T-helper 9 cell (primary cell): ENCODE data around the gene FOXRED2.

Experiments
- DNase-seq: peaks from one replicate; pipeline ENCODE4 v3.0.0-alpha.2; 2020

Gene FOXRED2

DNA sequence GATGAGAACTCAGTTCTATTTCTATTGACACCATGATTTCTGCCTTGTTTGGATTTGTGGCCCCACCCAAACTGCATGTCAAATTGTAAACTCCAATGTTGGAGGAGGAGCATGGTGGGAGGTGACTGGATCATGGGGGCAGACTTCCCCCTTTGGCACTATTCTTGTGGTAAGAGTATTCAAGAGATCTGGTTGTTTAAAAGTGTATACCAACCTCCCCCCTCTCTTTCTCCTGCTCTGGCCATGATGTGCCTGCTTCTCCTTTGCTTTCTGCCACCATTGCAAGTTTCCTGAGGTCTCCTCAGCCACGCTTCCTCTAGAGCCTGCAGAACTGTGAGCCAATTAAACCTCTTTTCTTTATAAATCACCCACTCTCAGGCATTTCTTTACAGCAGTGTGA lies 7.9 kb upstream of the FOXRED2 start:
- no peak for DNase-seq

GRCh38 chr22:36512991-36513390 lies 6.2 kb upstream of the FOXRED2 start:
- DNase-seq, result no peak

- DNase-seq, result no peak
Observed at GRCh38 chr22:36512333-36512732, 5.5 kb upstream of the FOXRED2 start.

DNA sequence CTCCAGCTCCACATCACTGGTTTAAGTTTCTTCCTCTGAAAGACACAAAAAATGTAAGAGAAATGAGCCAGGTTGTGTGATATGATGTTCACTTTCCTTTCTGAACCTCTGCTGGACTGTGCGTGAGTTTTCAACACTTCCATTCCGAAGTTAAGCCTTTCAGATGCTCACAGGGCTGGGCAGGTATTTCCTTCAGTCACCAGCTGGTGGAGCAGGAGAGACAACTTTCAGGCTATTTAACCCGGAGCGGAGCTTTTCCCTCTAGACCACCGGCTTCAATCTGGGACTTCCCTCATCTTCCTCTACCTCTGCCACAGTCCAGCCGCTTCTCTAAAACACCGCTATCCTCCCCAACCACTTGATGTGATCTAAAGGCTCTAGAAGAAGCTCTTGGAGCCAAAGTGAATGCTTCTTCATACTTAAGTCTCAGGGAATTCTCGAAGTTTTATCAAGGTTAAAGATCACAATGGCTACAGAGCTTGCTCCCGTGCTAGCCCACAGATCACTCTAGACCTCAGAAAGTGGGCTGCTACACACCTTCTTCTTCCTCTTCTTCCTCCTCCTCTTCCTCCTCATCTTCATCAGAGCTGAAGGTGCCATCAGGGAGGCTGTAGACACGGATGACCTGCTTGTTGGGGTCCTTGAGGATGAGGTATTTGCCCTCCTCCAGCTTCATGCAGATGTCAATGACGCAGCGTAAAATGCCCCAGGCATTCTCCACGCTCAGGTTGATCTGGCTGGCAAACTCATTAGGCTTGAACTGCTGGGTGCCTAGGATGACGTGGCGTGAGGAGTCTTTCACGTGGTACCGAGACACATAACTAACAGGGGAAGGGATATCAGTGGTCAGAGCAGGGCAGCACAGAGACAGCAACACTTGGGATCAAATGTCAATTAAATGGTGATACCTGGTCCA lies 4.4 kb upstream of the FOXRED2 start:
- DNase-seq, result no peak

DNA sequence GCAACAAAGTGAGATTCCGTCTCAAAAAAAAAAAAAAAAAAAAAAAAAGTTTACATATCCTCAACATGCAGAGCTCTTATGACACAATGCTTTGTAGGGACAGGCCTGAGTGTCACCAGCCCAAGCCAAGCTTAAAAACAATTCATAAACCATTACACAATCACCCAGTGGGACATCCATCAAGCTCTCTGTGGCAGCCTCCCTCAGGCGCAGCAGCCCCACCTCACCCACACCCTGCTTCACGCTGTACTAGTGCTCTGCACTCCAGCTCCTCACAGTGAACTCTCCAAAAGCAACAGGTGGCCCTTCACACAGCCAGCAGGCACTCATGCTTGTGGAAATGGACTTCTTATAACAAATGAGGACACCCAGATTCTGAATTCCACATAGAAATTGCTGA lies 3.5 kb upstream of the FOXRED2 start:
- no peak for DNase-seq

DNA sequence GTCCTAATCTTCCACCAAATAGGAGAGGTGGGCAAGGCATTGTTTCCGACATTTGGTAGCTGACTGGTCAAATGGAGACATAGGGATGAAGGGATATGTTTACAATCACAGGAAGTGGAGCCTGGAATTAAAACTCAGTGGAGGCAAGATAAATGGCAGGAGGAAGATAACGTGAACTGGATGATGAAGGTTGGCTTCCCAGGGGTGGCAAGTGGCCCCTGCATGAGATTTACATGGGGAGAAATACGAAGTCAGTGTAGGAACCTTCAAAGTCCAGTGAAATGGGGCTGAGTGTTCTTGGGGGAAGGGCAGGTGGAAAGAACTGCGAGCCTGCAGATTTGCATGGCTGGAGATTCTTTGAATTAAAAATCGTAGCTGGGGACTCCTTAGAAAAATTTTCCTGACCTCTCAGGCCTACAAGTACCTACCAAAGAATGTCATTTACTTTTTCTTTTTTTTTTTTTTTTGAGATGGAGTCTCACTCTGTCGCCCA lies 724 bp upstream of the FOXRED2 start:
- no peak for DNase-seq

DNA sequence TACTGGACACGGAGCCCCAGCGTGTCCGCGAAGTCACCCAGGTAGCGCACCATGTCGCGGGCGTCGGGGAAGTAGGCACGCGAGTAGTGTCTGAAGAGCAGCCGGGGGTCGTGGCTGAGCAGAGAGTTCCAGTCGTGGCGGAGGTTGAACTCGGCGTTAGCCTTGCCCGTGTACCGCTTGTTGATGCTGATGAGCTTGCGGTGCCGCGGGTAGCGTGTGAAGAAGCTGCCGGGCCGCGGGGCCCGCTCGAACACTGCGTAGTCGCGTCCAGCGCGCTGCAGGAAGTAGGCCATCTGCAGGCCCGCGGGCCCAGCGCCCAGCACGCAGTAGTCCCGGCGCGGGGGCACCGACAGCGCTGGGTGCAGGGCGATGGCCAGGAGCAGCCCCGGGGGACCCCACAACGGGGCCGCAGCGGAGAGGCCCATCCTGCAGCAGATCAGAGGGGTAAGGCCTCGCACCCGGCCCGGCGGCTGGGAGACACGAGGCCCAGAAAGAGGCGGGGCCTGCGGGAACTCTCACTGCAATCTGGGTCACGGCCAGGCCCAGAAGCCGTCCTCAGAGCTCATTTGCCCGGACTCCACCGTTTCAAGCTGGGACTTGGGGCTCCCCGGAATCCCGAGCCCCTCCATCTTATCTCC lies 723 bp downstream of the FOXRED2 start:
- DNase-seq, result no peak

GRCh38 chr22:36497910-36498665 lies 8.8 kb downstream of the FOXRED2 start:
- DNase-seq, result no peak

DNA sequence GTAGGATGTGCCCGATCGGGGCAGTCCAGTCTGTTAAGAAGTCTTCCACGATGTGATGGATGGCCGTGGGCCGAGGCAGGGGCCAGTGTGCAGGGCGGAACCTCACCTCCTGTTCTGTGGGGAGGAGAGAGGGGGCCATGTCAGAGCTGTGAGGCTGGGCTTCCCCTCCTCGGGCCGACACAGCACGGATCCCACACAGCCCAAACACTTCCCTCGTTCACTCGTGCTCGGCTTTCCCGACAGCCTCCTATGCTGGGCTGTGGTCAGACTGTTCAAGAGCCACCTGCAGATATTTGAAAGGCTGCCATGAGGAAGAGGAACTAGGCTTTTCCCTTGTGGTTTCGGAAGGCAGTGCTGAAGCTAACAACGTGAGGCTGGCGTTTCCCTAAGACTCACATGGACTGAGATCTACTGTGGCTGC lies 13.1 kb downstream of the FOXRED2 start:
- DNase-seq, result no peak

DNA sequence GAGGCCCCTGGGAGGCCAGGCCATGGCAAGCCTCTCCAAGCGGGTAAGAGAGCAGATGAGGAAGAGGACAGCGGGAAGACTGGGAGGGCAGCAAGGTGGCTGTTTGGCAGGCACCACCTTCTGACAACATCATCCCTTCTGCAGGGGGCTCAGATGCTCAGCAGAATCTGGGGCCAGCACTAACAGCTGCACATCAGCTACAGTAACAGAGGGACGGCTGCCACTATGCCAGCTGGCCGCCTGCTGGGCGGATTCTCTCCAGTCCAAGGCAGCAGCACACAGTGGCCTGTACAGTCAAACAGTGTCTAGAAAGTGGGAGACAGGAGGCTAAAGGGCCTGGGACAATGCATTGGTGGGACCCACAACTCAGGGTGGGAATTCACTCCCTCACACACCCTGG lies 14.7 kb downstream of the FOXRED2 start:
- no peak for DNase-seq

GRCh38 chr22:36491155-36491554 lies 15.7 kb downstream of the FOXRED2 start:
- DNase-seq, result no peak

DNA sequence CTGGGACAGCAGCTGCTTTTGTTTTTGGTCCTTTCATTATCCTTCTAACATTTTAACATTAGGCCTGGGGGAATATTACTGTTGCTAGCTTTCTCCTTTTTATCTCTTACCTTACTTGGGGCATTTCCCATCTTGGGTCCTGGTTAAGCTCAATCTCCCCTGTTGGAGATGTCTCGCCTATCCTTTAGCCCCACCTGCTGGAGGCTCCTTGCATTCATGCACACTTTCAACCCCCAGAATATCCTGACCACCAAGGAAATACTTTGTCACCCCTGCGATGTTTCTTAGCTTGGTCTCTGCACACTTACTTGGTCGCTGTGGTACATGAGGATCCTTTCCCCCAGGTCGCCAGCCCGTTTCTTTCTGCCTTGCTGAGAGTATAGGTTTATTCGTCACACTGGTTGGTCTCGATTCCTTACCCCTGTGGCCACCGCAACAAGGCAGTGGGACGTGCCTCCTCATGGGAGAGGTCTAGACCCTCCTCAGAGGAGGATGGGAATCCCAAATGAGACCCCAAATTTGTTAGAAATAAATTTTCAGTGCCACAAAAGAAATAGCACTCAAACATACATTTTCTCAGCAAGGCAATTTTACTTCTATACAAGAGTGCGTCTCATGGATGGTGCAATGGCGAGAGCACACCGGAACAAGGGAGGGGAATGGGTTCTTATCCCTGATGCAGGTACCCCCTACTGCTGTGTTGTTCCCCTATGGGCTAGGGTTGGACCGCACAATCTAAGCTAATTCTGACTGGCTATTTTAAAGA lies 20.0 kb downstream of the FOXRED2 start:
- peak; percentile 60 for DNase-seq

DNA sequence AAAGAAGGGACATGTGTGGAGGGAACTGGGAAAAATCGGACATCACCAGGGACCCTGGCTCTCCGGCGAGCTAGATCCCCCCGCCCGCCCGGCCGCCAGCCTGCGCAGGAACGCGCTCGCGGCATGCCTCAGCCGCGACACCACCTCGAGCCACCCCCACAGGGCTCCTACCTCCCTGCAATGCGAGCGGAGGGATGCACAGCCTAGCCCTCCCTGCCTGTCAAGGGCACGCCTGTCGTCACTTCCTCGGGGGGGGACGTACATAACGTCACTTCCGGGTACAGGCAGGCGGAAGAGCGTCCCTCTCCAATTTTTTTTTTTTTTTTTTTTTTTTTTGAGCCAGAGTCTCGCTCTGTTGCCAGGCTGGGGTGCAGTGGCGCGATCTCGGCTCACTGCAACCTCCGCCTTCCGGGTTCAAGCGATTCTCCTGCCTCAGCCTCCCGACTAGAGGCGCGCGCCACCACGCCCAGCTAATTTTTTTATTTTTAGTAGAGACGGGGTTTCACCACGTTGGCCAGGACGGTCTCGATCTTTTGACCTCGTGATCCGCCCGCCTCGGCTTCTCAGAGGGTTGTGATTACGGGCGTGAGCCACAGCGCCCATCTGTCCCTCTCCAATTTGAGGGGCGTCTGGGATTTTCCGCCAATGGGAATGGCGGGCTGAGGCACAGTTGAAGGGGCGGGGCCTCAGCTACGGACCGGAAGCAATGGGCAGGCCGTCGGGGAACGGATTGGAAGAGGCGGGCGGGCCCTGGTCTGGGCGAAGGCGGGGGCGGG lies 25.3 kb downstream of the FOXRED2 start, which contains the start of gene TXN2:
Gene TXN2, minus strand, starts transcription at position 248 of the 776 bp plus-strand sequence. CDS start 803 bp downstream, outside the sequence.
- peak; percentile 96 for DNase-seq

DNA sequence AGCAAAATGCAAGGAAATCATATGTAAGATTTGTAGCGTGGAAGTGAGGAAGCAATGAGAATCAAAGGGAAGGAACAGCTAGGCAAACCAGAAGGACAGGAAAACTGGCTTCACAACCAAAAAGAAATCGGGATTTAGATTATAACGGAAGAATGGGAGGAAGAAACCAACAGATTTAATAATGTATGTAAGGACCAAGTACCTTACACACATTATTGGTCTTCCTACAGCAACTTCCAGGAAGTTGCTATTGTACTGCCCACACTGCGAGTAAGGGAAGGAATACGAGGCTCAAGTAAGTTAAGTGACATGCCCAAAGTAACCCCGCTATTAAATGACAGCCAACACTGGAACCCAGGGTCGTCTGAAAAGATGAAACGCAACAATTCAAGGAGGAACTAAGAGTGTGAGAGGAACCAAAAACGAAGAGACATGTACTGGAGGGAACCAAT lies 25.9 kb downstream of the FOXRED2 start:
- DNase-seq, result no peak

DNA sequence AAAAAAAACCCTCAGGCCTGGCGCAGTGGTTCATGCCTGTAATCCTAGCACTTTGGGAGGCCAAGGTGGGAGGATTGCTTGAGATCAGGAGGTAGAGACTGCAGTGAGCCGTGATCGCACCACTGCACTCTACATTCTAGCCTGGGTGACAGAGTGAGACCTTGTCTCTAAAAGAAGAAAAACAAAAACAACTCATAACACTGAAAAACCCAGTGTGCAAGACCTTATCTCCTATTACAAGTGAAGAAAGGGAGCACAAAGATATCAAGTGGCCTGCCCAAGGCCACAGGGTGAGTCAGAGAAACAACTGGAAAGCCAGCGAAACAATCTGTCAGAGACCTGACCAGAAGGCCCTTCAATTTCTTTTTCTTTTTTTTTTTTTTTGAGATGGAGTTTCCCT lies 27.9 kb downstream of the FOXRED2 start:
- no peak for DNase-seq

GRCh38 chr22:36475341-36475740 lies 31.5 kb downstream of the FOXRED2 start:
- DNase-seq, result no peak

DNA sequence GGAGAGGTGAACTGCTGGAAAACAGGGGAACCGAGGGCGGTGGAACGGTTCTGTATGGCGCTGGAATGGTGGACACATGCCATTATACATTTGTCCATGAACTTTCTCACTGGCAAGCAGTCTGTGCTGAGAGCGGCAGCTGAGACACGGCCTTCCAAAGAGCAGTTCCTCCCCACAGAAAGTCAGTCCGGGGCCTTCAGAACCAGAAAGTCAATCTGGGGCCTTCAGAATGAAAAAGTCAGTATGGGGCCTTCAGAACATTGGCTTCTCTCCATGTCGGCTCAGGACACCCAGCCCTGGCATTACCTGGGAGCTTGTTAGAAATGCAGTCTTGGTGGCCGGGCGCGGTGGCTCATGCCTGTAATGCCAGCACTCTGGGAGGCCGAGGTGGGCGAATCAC lies 34.2 kb downstream of the FOXRED2 start:
- no peak for DNase-seq

- no peak for DNase-seq
Observed at GRCh38 chr22:36471341-36471821, 35.5 kb downstream of the FOXRED2 start.

DNA sequence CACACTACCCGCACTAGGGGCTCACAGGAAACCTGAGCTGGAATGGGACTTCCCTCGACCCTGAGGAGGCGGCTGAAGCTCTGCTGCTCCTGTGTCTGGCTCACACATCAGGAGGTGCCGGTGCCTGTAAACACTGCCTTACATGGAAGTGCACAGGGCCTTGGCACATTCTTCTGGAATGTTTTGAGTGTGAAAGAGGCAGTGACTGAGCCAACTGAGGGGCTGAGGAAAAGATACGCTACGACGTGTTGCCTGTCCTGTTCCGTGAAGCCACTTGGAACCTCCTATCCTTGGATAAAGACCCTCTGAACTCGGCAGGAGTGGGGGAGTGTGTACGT lies 35.9 kb downstream of the FOXRED2 start:
- no peak for DNase-seq

DNA sequence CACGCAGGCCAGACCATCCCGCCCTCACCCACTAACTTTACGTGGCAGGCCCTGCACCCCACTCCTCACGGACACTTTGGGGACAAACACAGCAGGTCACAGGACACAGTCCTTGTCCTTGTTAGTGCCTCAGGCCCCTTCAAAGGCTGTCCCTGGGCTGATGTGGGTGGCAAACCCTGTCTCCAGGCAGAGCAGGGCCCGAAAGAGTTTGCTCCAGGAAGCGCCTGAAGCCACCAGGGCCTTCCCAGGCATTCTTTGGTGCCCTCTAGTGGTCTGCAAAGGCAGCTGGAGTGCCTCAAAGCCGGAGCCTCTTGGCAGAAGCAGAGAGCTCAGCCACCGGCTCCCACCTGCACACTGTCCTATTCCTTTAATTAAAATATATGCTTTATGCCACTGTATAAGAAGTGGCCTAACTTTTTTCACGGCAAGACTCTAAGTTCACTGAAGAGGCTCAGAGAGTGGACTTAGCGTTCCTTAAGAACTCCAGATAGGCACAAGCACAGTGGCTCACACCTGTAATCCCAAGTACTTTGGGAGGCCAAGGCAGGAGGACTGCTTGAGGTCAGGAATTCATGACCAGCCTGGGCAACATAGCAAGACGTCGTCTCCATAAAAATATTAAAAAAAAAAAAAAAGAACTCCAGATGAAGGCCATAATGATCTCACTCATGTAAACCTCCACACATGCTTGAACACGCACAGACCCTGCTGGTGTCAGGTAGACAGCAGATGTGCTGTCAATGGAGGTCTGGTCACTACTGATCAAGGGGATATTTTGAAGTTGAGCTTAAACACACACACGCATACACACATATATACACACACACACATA lies 36.5 kb downstream of the FOXRED2 start:
- peak; percentile 68 for DNase-seq
